ENCODE data around the gene RBM10.

Gene RBM10

GRCh38 chrX:47210661-47211425 is 65.8 kb downstream of the RBM10 start:
- H3K4me3 ChIP-seq (ENCODE audit: control insufficient read depth, low read depth, low read length) = no peak overlapping the region
- TF ChIP-seq CTCF (conservative IDR thresholded peaks at IDR 0.05; ENCODE audit: control insufficient read depth, insufficient read depth, low read depth, low read length) = no peak

GRCh38 chrX:47212381-47213293 is 67.6 kb downstream of the RBM10 start:
- no peak for TF ChIP-seq CTCF (conservative IDR thresholded peaks at IDR 0.05; ENCODE audit: control insufficient read depth, insufficient read depth, low read depth, low read length)
- no peak overlapping the region for H3K4me3 ChIP-seq (ENCODE audit: control insufficient read depth, low read depth, low read length)
- no peak for DNase-seq (ENCODE audit: low read depth)

More at GRCh38 chrX:47210661-47211425, 65.8 kb downstream of the RBM10 start:
- no peak for DNase-seq (ENCODE audit: low read depth)

GRCh38 chrX:47214435-47215077 is 69.5 kb downstream of the RBM10 start:
- H3K4me3 ChIP-seq (ENCODE audit: control insufficient read depth, low read depth, low read length) = no peak overlapping the region
- no peak for DNase-seq (ENCODE audit: low read depth)
- no peak for TF ChIP-seq CTCF (conservative IDR thresholded peaks at IDR 0.05; ENCODE audit: control insufficient read depth, insufficient read depth, low read depth, low read length)

- no peak for TF ChIP-seq CTCF (conservative IDR thresholded peaks at IDR 0.05; ENCODE audit: control insufficient read depth, insufficient read depth, low read depth, low read length)
- DNase-seq (ENCODE audit: low read depth) = no peak
- H3K4me3 ChIP-seq (ENCODE audit: control insufficient read depth, low read depth, low read length) = no peak overlapping the region
Measured at GRCh38 chrX:47215291-47215900, 70.4 kb downstream of the RBM10 start.

- TF ChIP-seq CTCF (conservative IDR thresholded peaks at IDR 0.05; ENCODE audit: control insufficient read depth, insufficient read depth, low read depth, low read length) = no peak
- DNase-seq (ENCODE audit: low read depth) = no peak
- H3K4me3 ChIP-seq (ENCODE audit: control insufficient read depth, low read depth, low read length) = no peak overlapping the region
Measured at GRCh38 chrX:47216393-47216925, 71.4 kb downstream of the RBM10 start.
